Fibroblast of skin of left quadriceps (primary cell): ENCODE measurements around the gene SKI.
A peak's percentile ranks its signal among the peaks of the same experiment; 100 is the strongest.
"Not testable (repeated sequence)": the region's sequence is repeated elsewhere in the genome, so short reads cannot be mapped to it uniquely, and the experiment has no call there.

Experiments
- DNase-seq, 2 experiments: peaks; one replicate each; pipeline ENCODE4 v3.0.0-alpha.2; 2013; ENCODE audit warnings: low read depth in 2 of 2

Gene SKI

GRCh38 chr1:2320006-2320405 lies 91.9 kb downstream of the SKI start:
- no peak for DNase-seq

GRCh38 chr1:2320760-2321667 lies 92.9 kb downstream of the SKI start:
- no peak for DNase-seq

GRCh38 chr1:2322065-2322571 lies 94.0 kb downstream of the SKI start:
- peak; percentile 67 to 70 for DNase-seq

- no peak for DNase-seq
These were observed 94.6 kb downstream of the SKI start for GRCh38 chr1:2322581-2323211.

- no peak for DNase-seq
These were observed 95.4 kb downstream of the SKI start for GRCh38 chr1:2323451-2323974.

GRCh38 chr1:2324553-2325366 lies 96.6 kb downstream of the SKI start:
- no peak for DNase-seq

GRCh38 chr1:2326524-2326923 lies 98.4 kb downstream of the SKI start:
- DNase-seq, result no peak

GRCh38 chr1:2327162-2327561 lies 99.0 kb downstream of the SKI start:
- not testable (repeated sequence) for DNase-seq

- no peak for DNase-seq
These were observed 99.7 kb downstream of the SKI start for GRCh38 chr1:2327841-2328240.

GRCh38 chr1:2328676-2329455 lies 100.7 kb downstream of the SKI start:
- DNase-seq, result no peak

GRCh38 chr1:2330035-2330434 lies 101.9 kb downstream of the SKI start:
- no peak for DNase-seq

GRCh38 chr1:2330519-2331199 lies 102.5 kb downstream of the SKI start:
- DNase-seq, result peak; percentile 87 to 88

- DNase-seq, result no peak
These were observed 103.1 kb downstream of the SKI start for GRCh38 chr1:2331200-2331544.

- DNase-seq, result not testable (repeated sequence)
These were observed 103.5 kb downstream of the SKI start for GRCh38 chr1:2331580-2331979.

GRCh38 chr1:2334366-2334765 lies 106.2 kb downstream of the SKI start:
- no peak for DNase-seq

- no peak for DNase-seq
These were observed 106.9 kb downstream of the SKI start for GRCh38 chr1:2334883-2335534.

GRCh38 chr1:2335721-2336455 lies 107.8 kb downstream of the SKI start:
- no peak for DNase-seq

- DNase-seq, result no peak
These were observed 108.4 kb downstream of the SKI start for GRCh38 chr1:2336499-2336898.

- no peak for DNase-seq
These were observed 109.0 kb downstream of the SKI start for GRCh38 chr1:2337081-2337480.
